Endothelial cell of umbilical vein (primary cell): ENCODE results near the gene LARGE1. TPM values are rescaled to one million over a fixed set of nuclear protein-coding genes. Genes with fewer than 3 reads are reported as not detected.

Source experiments
- BruUV-seq: library from RNA; stranded (reverse); fragments of 400-500 nt; replicated peaks from 2 replicates; lab custom pipeline; 2021; lab: Mats Ljungman, UMichigan
- CTCF ChIA-PET: fragments of 300-600, 350-600 bp; sonication (Branson Sonifier 250); formaldehyde crosslinking; loops from one replicate; lab custom pipeline; 2021; ENCODE audit warnings: antibody characterized with exemption, inconsistent platforms; lab: Charles Lee
- POLR2A ChIA-PET: fragments of 300-600, 350-600 bp; sonication (Branson Sonifier 250); formaldehyde crosslinking; loops from one replicate; lab custom pipeline; 2021; ENCODE audit warnings: antibody characterized with exemption, inconsistent platforms; lab: Charles Lee
- DNase-seq: peaks from one replicate; pipeline ENCODE4 v3.0.0-alpha.2; 2011; ENCODE audit warnings: low read depth, low spot score
- FAIRE-seq: peaks from 2 replicates; lab custom pipeline; 2011; peaks lifted over from hg19 to GRCh38; lab: Jason Lieb, UNC
- H2AFZ ChIP-seq: 2 replicates; pipeline ENCODE4 v1.6.0; 2012; ENCODE audit warnings: low read depth, low read length, control low read depth, inconsistent platforms
- H3K27ac ChIP-seq: 2 replicates; pipeline ENCODE4 v1.5.1; 2011; ENCODE audit warnings: low read depth, mild to moderate bottlenecking, control low read depth, low read length, moderate library complexity; ENCODE audit not compliant: insufficient read depth
- H3K27me3 ChIP-seq, 2 experiments: 2 replicates each; pipeline versions ENCODE4 v1.6.0 to v1.6.1; 2011; ENCODE audit warnings: low read length in 2 of 2, mixed read lengths in 1 of 2; ENCODE audit not compliant: control insufficient read depth in 2 of 2, insufficient read depth in 2 of 2
- H3K36me3 ChIP-seq, 2 experiments: 2 replicates in 1 of 2; 3 replicates in 1 of 2; pipeline ENCODE4 v1.5.1; 2011; ENCODE audit warnings: low read length in 2 of 2, mild to moderate bottlenecking in 1 of 2, moderate library complexity in 1 of 2; ENCODE audit not compliant: control insufficient read depth in 2 of 2, insufficient read depth in 2 of 2; ENCODE audit errors: extremely low read depth in 1 of 2
- H3K4me1 ChIP-seq: 3 replicates; pipeline ENCODE4 v1.5.1; 2011; ENCODE audit warnings: mild to moderate bottlenecking, low read length; ENCODE audit not compliant: control insufficient read depth, insufficient read depth; ENCODE audit errors: extremely low read depth
- H3K4me2 ChIP-seq: 2 replicates; pipeline ENCODE4 v1.6.1; 2011; ENCODE audit warnings: low read length, control low read depth, mixed read lengths; ENCODE audit not compliant: insufficient read depth
- H3K4me3 ChIP-seq, 3 experiments: fragments of 200-600 bp in 1 of 3; sonication (generic), shearing (Covaris generic) in 1 of 3; replicated peaks in 1 of 3; 2 replicates each; pipeline ENCODE4 v1.5.1; 2011 to 2016; ENCODE audit warnings: control low read depth in 3 of 3, low read length in 3 of 3, mild to moderate bottlenecking in 2 of 3, inconsistent platforms in 1 of 3, low read depth in 1 of 3, moderate library complexity in 1 of 3; ENCODE audit not compliant: insufficient read depth in 1 of 3
- H3K79me2 ChIP-seq: 2 replicates; pipeline ENCODE4 v1.6.0; 2012; ENCODE audit warnings: low read length, inconsistent platforms; ENCODE audit not compliant: control insufficient read depth, insufficient read depth
- H3K9ac ChIP-seq: replicated peaks from 2 replicates; pipeline ENCODE3; 2011; ENCODE audit warnings: low read length, control low read depth; ENCODE audit not compliant: insufficient read depth; ENCODE audit errors: extremely low read depth
- H3K9me1 ChIP-seq: replicated peaks from 3 replicates; pipeline ENCODE4 v1.6.0; 2011; ENCODE audit warnings: mild to moderate bottlenecking, low read length; ENCODE audit not compliant: control insufficient read depth, insufficient read depth; ENCODE audit errors: extremely low read depth
- H3K9me3 ChIP-seq: replicated peaks from 2 replicates; pipeline ENCODE4 v1.5.1; 2012; ENCODE audit warnings: low read length, inconsistent platforms; ENCODE audit not compliant: control insufficient read depth, insufficient read depth
- H4K20me1 ChIP-seq: replicated peaks from 2 replicates; pipeline ENCODE3; 2011; ENCODE audit warnings: mild to moderate bottlenecking, low read length; ENCODE audit not compliant: control insufficient read depth, insufficient read depth; ENCODE audit errors: extremely low read depth
- CTCF ChIP-seq, 2 donors: IDR thresholded peaks; 1 replicate in 1 of 2; 2 replicates in 1 of 2; pipeline ENCODE4 v1.5.1; 2011; ENCODE audit warnings: low read length in 2 of 2, mild to moderate bottlenecking in 2 of 2, moderate library complexity in 2 of 2, control low read depth in 1 of 2, inconsistent platforms in 1 of 2, low read depth in 1 of 2; ENCODE audit not compliant: insufficient read depth in 1 of 2; ENCODE audit errors: extremely low read depth in 1 of 2
- EZH2 ChIP-seq: IDR thresholded peaks from 2 replicates; pipeline ENCODE4 v1.6.1; 2012; ENCODE audit warnings: borderline replicate concordance, low read depth, mild to moderate bottlenecking, moderate library complexity, low read length, inconsistent platforms; ENCODE audit not compliant: severe bottlenecking
- FOS ChIP-seq: IDR thresholded peaks from 2 replicates; pipeline ENCODE4 v1.6.1; 2011; ENCODE audit warnings: mild to moderate bottlenecking, low read length, moderate library complexity, borderline replicate concordance; ENCODE audit not compliant: insufficient read depth
- GATA2 ChIP-seq: IDR thresholded peaks from 2 replicates; pipeline ENCODE4 v1.7.0; 2011; ENCODE audit warnings: low read depth, mild to moderate bottlenecking, moderate library complexity, mixed read lengths, low read length; ENCODE audit not compliant: insufficient read length, insufficient read depth
- JUN ChIP-seq: IDR thresholded peaks from 2 replicates; pipeline ENCODE4 v1.6.1; 2011; ENCODE audit warnings: borderline replicate concordance, low read depth; ENCODE audit not compliant: insufficient read length, insufficient read depth
- MAX ChIP-seq: IDR thresholded peaks from 2 replicates; pipeline ENCODE4 v1.6.1; 2011; ENCODE audit not compliant: insufficient read depth, insufficient read length
- MYC ChIP-seq: IDR thresholded peaks from one replicate; pipeline ENCODE4 v1.6.1; 2011; ENCODE audit warnings: mild to moderate bottlenecking, low read depth, low read length
- POLR2A ChIP-seq: IDR thresholded peaks from 2 replicates; pipeline ENCODE4 v1.6.1; 2012; ENCODE audit warnings: low read depth, mild to moderate bottlenecking, control low read depth, low read length
- POLR2AphosphoS5 ChIP-seq: IDR thresholded peaks from 2 replicates; pipeline ENCODE4 v1.6.1; 2012; ENCODE audit warnings: low read depth, mild to moderate bottlenecking, control low read depth, low read length, moderate library complexity; ENCODE audit not compliant: insufficient read depth
- dilution Hi-C: fragments of 300-500 bp; cut with MboI; formaldehyde crosslinking; loops from one replicate; pipeline ENCODE4 v1.15.0; 2019; ENCODE audit warnings: low sequenced_read_pairs; ENCODE audit not compliant: extremely low pct_ligation_motif_present
- intact Hi-C: fragments of 100-400 bp; cut with micrococcal nuclease; formaldehyde crosslinking; loops from one replicate; pipeline ENCODE4 v1.10.0; 2022
- polyA plus RNA-seq, 4 experiments: library from polyadenylated mRNA; depleted of rRNA in 3 of 4; stranded (reverse) in 3 of 4; unstranded in 1 of 4; fragments of >200 nt; gene quantifications; 2 replicates each; pipeline versions ENCODE4 v1.2.1 to v1.2.3, GENCODE V29; 2011 to 2012; ENCODE audit warnings: missing spikeins in 1 of 4
- total RNA-seq: library from RNA; stranded (reverse); gene quantifications from 2 replicates; pipeline ENCODE4 v1.2.3, GENCODE V29; 2021

Gene LARGE1
- total and polyA plus RNA-seq, 2 donors (not counting 3 experiments of a cell fraction or from before 2014, with no cell fraction given) = 0.95 to 4.4 TPM

GRCh38 chr22:33555814-33556522 lies 364.3 kb downstream of the LARGE1 start:
- H3K9me1 ChIP-seq = no peaks in the 10 kb centered on the region
- TF ChIP-seq FOS (no peak), MYC (no peak), POLR2AphosphoS5 (no peak), MAX (no peak), GATA2 (no peak), EZH2 (no peak), CTCF (IDR thresholded peaks at IDR 0.05; ENCODE audit: extremely low read depth in 1 of 2, insufficient read depth in 1 of 2, low read depth in 1 of 2, low read length in 2 of 2) (no peak), JUN (no peak), POLR2A (no peak)
- H3K4me2 ChIP-seq = no peak overlapping the region
- POLR2A ChIA-PET = no interaction called here
- DNase-seq = no peak
- intact Hi-C loops (no loop called here), dilution Hi-C loops (no loop called here)
- no peak overlapping the region for H3K27ac ChIP-seq
- H3K4me1 ChIP-seq = no peaks in the 10 kb centered on the region
- peaks cover 6% of the 10 kb centered on the region for H3K9me3 ChIP-seq
- FAIRE-seq = no peak
- no peaks in the 10 kb centered on the region for H3K27me3 ChIP-seq
- H3K4me3 ChIP-seq = no peak overlapping the region
- no peak overlapping the region for H3K9ac ChIP-seq
- CTCF ChIA-PET = no interaction called here
- H4K20me1 ChIP-seq = no peaks in the 10 kb centered on the region
- no peaks in the 10 kb centered on the region for H3K79me2 ChIP-seq
- BruUV-seq = no TSS peak
- H2AFZ ChIP-seq = no peak overlapping the region
- H3K36me3 ChIP-seq = no peaks in the 10 kb centered on the region
